A549 (cell line): ENCODE measurements around the gene CEP128. TPM values are rescaled to one million over a fixed set of nuclear protein-coding genes. Genes with fewer than 3 reads are reported as not detected.

ENCODE experiments used
- ATAC-seq, 2 experiments: fragments of 200-7000 bp in 1 of 2; fragments of >200 bp in 1 of 2; cut with Nextera tagmentation in 1 of 2; cut with Tn5 transposase in 1 of 2; 3 replicates each; pipeline versions ENCODE4 v1.8.0 to v1.9.1; 2018 to 2020; ENCODE audit warnings: mild to moderate bottlenecking in 1 of 2, moderate library complexity in 1 of 2
- CTCF ChIA-PET: fragments of 300-600 bp; sonication (Branson Sonifier 250); formaldehyde crosslinking; extraction: SDS; loops from one replicate; lab custom pipeline; 2021; ENCODE audit warnings: antibody characterized with exemption, inconsistent platforms; lab: Yijun Ruan, JAX
- POLR2A ChIA-PET: fragments of 350-600 bp; formaldehyde crosslinking; extraction: SDS; loops from one replicate; lab custom pipeline; 2021; ENCODE audit warnings: antibody characterized with exemption, inconsistent platforms; lab: Yijun Ruan, JAX
- DNase-seq, 2 experiments: peaks; one replicate each; pipeline versions ENCODE4 v3.0.0 to v3.0.0-alpha.2; 2011 to 2016; ENCODE audit warnings: low read depth in 1 of 2, low spot score in 1 of 2
- FAIRE-seq: peaks from 2 replicates; lab custom pipeline; 2011; peaks lifted over from hg19 to GRCh38; lab: Jason Lieb, UNC
- H3K27ac ChIP-seq, 2 experiments: fragments of >200 bp; sonication (Bioruptor Twin); formaldehyde crosslinking; 3 replicates each; pipeline ENCODE4 v1.5.1; 2016 to 2017
- H3K4me1 ChIP-seq: fragments of >200 bp; sonication (Bioruptor Twin); formaldehyde crosslinking; 3 replicates; pipeline ENCODE4 v1.6.1; 2016
- H3K4me2 ChIP-seq: fragments of >200 bp; sonication (Bioruptor Twin); formaldehyde crosslinking; 3 replicates; pipeline ENCODE4 v1.6.1; 2016
- H3K4me3 ChIP-seq: fragments of >200 bp; sonication (Bioruptor Twin); formaldehyde crosslinking; 3 replicates; pipeline ENCODE4 v1.5.1; 2016
- H3K9me3 ChIP-seq: fragments of >200 bp; sonication (Bioruptor Twin); formaldehyde crosslinking; 3 replicates; pipeline ENCODE4 v1.6.1; 2016
- EHF ChIP-seq: fragments of 250-450 bp; sonication (Bioruptor Pico); IDR thresholded peaks from 2 replicates; pipeline ENCODE4 v1.5.0; 2020; ENCODE audit warnings: mild to moderate bottlenecking
- EHMT2 ChIP-seq: fragments of 200-600 bp; sonication (generic); IDR thresholded peaks from 2 replicates; pipeline ENCODE4 v1.6.1; 2016; ENCODE audit warnings: antibody characterized with exemption, low read depth, mild to moderate bottlenecking, moderate library complexity
- ESRRA ChIP-seq: fragments of 150-350 bp; IDR thresholded peaks from 2 replicates; pipeline ENCODE4 v1.6.1; 2014; ENCODE audit warnings: mild to moderate bottlenecking, low read length, borderline replicate concordance
- KDM1A ChIP-seq: fragments of 200-600 bp; sonication (generic); IDR thresholded peaks from 2 replicates; pipeline ENCODE4 v1.6.1; 2016; ENCODE audit warnings: low read depth, mild to moderate bottlenecking
- MAFK ChIP-seq: fragments of 450-650 bp; IDR thresholded peaks from 2 replicates; pipeline ENCODE4 v1.6.1; 2014; ENCODE audit not compliant: partially characterized antibody
- RFX5 ChIP-seq: fragments of 450-650 bp; IDR thresholded peaks from 2 replicates; pipeline ENCODE4 v1.7.1; 2014; ENCODE audit warnings: antibody characterized with exemption, mild to moderate bottlenecking, moderate library complexity
- SMC3 ChIP-seq: fragments of >200 bp; sonication (Bioruptor Twin); formaldehyde crosslinking; IDR thresholded peaks from 3 replicates; pipeline ENCODE4 v1.6.1; 2018; ENCODE audit warnings: inconsistent platforms
- TFCP2L1 ChIP-seq: fragments of 250-450 bp; sonication (Bioruptor Pico); IDR thresholded peaks from 2 replicates; pipeline ENCODE4 v1.5.0; 2021; ENCODE audit warnings: mild to moderate bottlenecking
- TP53 ChIP-seq: fragments of 250-450 bp; sonication (Bioruptor Pico); IDR thresholded peaks from 2 replicates; pipeline ENCODE4 v1.5.0; 2021; ENCODE audit warnings: mild to moderate bottlenecking, moderate library complexity
- ZC3H11A ChIP-seq: fragments of 450-650 bp; IDR thresholded peaks from 2 replicates; pipeline ENCODE4 v1.6.1; 2014; ENCODE audit warnings: antibody characterized with exemption, mild to moderate bottlenecking
- WGBS: methylation state at CpG from one replicate; pipeline ENCODE4 v1.1.6; 2017; ENCODE audit errors: missing lambda C conversion rate; 5-methylcytosine and 5-hydroxymethylcytosine counted together
- polyA plus RNA-seq, 4 experiments: library from polyadenylated mRNA; depleted of rRNA in 3 of 4; stranded (reverse); fragments of >200 nt; fragmentation: RNase III in 1 of 4; extraction: RNeasy Plus Mini Kit Qiagen cat#74134 plus additional on column Dnase treatment in 1 of 4; gene quantifications; 2 replicates in 3 of 4; 3 replicates in 1 of 4; pipeline ENCODE4 v1.2.3, GENCODE V29; 2011 to 2017
- TF ChIP-seq, protein P1 (sequence below): fragments of 250-450 bp; sonication (Bioruptor Pico); IDR thresholded peaks from 2 replicates; pipeline ENCODE4 v1.5.0; 2021; ENCODE audit warnings: mild to moderate bottlenecking, moderate library complexity, borderline replicate concordance
- TF ChIP-seq, protein P2 (sequence below): fragments of >200 bp; sonication (Bioruptor Twin); formaldehyde crosslinking; IDR thresholded peaks from 2 replicates; pipeline ENCODE4 v1.6.1; 2016
- TF ChIP-seq, protein P3 (sequence below): fragments of >200 bp; sonication (Bioruptor Twin); formaldehyde crosslinking; IDR thresholded peaks from 3 replicates; pipeline ENCODE4 v1.5.1; 2016

Gene CEP128
- polyA plus RNA-seq, 2 of the 4 experiments (the other 2 are of a cell fraction) = 5.8 to 7.0 TPM

DNA sequence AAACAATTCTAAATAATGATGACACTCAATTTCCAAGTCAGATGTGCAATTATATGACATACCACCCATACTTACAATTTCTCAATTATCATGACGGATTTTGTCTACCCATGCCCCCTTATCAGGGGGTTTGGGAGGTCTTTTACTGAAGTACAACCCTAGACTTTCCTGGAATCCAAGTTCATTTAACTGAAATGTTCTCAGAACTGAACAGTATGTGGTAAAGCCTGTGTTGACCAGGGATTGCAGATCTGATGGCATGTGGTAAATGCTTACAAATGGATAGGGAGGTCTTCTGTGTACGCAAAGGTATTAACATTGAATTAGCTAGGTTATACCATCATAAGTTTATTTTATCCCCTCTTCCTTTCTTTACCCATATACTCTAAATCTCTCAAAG, 281.8 kb downstream of the CEP128 start:
- H3K4me2 ChIP-seq = no peak overlapping the region
- POLR2A ChIA-PET = no interaction called here
- FAIRE-seq (no peak), DNase-seq (no peak), ATAC-seq (no peak)
- H3K4me3 ChIP-seq = no peak overlapping the region
- no peaks in the 10 kb centered on the region for H3K9me3 ChIP-seq
- 97% methylated on average over 2 of the region's 2 CpGs for WGBS
- peaks cover 10% of the 10 kb centered on the region for H3K4me1 ChIP-seq
- TF ChIP-seq SMC3 = no peak
- TF ChIP-seq, protein P1, sequence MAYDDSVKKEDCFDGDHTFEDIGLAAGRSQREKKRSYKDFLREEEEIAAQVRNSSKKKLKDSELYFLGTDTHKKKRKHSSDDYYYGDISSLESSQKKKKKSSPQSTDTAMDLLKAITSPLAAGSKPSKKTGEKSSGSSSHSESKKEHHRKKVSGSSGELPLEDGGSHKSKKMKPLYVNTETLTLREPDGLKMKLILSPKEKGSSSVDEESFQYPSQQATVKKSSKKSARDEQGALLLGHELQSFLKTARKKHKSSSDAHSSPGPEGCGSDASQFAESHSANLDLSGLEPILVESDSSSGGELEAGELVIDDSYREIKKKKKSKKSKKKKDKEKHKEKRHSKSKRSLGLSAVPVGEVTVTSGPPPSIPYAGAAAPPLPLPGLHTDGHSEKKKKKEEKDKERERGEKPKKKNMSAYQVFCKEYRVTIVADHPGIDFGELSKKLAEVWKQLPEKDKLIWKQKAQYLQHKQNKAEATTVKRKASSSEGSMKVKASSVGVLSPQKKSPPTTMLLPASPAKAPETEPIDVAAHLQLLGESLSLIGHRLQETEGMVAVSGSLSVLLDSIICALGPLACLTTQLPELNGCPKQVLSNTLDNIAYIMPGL (CRISPR knock-in tag) = no peak
- no peak overlapping the region for H3K27ac ChIP-seq
- CTCF ChIA-PET = no interaction called here

DNA sequence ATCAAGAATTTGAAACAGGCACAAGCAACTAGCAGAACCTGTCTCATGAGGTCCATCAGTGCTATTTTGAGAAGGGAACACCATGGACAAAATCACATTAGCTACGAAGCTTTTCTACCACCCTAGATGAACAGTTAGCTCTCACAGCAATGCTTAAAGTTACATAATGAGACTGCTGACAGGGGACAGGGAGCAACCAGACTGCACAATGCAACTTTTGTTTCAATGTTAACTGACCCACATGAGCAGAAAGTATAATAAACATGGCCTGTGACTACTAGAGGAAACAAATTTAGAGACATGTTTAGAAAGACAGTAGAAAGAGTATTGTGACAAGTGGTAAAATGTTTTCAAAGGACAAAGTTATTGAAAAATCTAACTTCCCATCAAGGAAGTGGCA, 282.8 kb downstream of the CEP128 start:
- no peak for FAIRE-seq
- ChIA-PET POLR2A (no interaction called here), CTCF (no interaction called here)
- no peak overlapping the region for H3K4me3 ChIP-seq
- H3K27ac ChIP-seq = no peak overlapping the region
- DNase-seq = no peak
- 84% methylated on average over 1 of the region's 1 CpG for WGBS
- no peak overlapping the region for H3K4me2 ChIP-seq
- H3K9me3 ChIP-seq = no peaks in the 10 kb centered on the region
- ATAC-seq = no peak
- no peak for TF ChIP-seq KDM1A
- no peaks in the 10 kb centered on the region for H3K4me1 ChIP-seq

DNA sequence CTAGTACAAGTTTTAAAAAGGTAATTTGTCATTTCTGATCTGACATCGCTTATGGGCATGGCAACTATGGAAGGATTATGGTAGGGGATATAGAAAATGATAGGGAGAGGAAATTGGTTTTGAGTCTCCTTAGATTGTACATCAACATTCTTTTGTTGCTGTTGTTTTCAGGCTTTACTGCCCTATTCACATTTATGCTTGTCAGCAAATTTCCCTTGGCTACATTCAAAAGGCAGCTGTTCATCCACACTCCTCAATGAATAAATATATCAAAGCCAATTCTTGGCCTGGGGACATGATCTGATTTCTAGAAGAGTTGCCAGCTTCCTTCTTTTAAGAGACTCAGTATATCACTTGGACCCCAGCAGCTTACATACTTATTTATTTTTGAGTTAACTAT, 283.4 kb downstream of the CEP128 start:
- FAIRE-seq = no peak
- WGBS = 92% methylated on average over 1 of the region's 1 CpG

DNA sequence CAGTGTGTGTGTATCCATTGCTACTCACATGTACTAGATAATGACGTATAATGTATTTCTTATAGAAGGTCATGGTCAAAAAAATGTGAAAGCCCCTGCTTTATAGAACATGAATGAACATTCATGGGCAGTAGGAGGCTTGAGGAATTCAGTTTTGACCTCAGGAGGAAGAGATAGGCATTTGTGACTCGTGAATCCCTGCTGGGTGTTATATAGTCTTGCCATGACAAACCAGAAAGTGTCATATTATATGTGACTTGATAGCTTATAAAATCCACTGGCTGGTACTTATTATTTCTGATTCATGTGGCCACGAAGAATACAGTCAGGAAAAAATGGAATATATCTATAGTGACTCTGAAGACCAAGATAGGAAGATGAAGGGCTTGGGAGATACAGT, 287.6 kb downstream of the CEP128 start:
- FAIRE-seq (no peak), DNase-seq (no peak), ATAC-seq (no peak)
- no peak overlapping the region for H3K27ac ChIP-seq
- WGBS = 65% methylated on average over 3 of the region's 3 CpGs
- CTCF ChIA-PET = interaction anchor here (0.6 kb wide), 1 partner anchor 25 kb away, joined by 3 read pairs; no protein-coding TSS in a partner anchor
- TF ChIP-seq EHF (CRISPR knock-in tag) (no peak), EHMT2 (no peak), TP53 (CRISPR knock-in tag) (no peak), RFX5 (no peak), SMC3 (no peak), ZC3H11A (no peak)
- TF ChIP-seq, protein P2, sequence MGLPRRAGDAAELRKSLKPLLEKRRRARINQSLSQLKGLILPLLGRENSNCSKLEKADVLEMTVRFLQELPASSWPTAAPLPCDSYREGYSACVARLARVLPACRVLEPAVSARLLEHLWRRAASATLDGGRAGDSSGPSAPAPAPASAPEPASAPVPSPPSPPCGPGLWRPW = no peak
- TF ChIP-seq, protein P1 (CRISPR knock-in tag) = no peak
- H3K4me2 ChIP-seq = no peak overlapping the region
- POLR2A ChIA-PET = no interaction called here
- H3K4me1 ChIP-seq = no peaks in the 10 kb centered on the region
- H3K9me3 ChIP-seq = no peaks in the 10 kb centered on the region
- H3K4me3 ChIP-seq = no peak overlapping the region

More for the DNA sequence above, 283.4 kb downstream of the CEP128 start:
- DNase-seq = no peak
- H3K4me1 ChIP-seq = no peaks in the 10 kb centered on the region
- H3K4me3 ChIP-seq = no peak overlapping the region
- no peaks in the 10 kb centered on the region for H3K9me3 ChIP-seq
- POLR2A ChIA-PET = no interaction called here
- H3K27ac ChIP-seq = no peak overlapping the region
- no peak overlapping the region for H3K4me2 ChIP-seq
- ATAC-seq = no peak
- no peak for TF ChIP-seq ESRRA
- no peak for TF ChIP-seq TFCP2L1 (CRISPR knock-in tag)
- TF ChIP-seq, protein P3, sequence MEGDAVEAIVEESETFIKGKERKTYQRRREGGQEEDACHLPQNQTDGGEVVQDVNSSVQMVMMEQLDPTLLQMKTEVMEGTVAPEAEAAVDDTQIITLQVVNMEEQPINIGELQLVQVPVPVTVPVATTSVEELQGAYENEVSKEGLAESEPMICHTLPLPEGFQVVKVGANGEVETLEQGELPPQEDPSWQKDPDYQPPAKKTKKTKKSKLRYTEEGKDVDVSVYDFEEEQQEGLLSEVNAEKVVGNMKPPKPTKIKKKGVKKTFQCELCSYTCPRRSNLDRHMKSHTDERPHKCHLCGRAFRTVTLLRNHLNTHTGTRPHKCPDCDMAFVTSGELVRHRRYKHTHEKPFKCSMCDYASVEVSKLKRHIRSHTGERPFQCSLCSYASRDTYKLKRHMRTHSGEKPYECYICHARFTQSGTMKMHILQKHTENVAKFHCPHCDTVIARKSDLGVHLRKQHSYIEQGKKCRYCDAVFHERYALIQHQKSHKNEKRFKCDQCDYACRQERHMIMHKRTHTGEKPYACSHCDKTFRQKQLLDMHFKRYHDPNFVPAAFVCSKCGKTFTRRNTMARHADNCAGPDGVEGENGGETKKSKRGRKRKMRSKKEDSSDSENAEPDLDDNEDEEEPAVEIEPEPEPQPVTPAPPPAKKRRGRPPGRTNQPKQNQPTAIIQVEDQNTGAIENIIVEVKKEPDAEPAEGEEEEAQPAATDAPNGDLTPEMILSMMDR = no peak
- peak; percentile 87 for TF ChIP-seq MAFK
- CTCF ChIA-PET = no interaction called here
